Stimulated activated CD4-positive, alpha-beta T cell treated with anti-CD3 and anti-CD28 coated beads, TNF-alpha, amount 100 ng/mL, for 48 hours (primary cell): ENCODE measurements around the gene FBXO27.
"Not testable (repeated sequence)": the region's sequence is repeated elsewhere in the genome, so short reads cannot be mapped to it uniquely, and the experiment has no call there.

Experiments
- DNase-seq, 3 donors: peaks; one replicate each; pipeline ENCODE4 v3.0.0-alpha.2; 2020; ENCODE audit warnings: low read depth in 3 of 3

FBXO27 gene, protein sequence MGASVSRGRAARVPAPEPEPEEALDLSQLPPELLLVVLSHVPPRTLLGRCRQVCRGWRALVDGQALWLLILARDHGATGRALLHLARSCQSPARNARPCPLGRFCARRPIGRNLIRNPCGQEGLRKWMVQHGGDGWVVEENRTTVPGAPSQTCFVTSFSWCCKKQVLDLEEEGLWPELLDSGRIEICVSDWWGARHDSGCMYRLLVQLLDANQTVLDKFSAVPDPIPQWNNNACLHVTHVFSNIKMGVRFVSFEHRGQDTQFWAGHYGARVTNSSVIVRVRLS

GRCh38 chr19:39032063-39032918 lies at the start of gene FBXO27:
FBXO27 (minus strand) TSS chr19:39032549; CDS start chr19:39032227, 322 bp downstream.
- no peak for DNase-seq

- no peak for DNase-seq
These were observed 48.1 kb upstream of the FBXO27 start for GRCh38 chr19:39080431-39080830.

- DNase-seq = no peak
These were observed 46.3 kb upstream of the FBXO27 start for GRCh38 chr19:39078436-39079200.

GRCh38 chr19:39077323-39077722 lies 45.0 kb upstream of the FBXO27 start:
- DNase-seq = no peak

- DNase-seq = no peak
These were observed 42.6 kb upstream of the FBXO27 start for GRCh38 chr19:39074942-39075341.

DNA sequence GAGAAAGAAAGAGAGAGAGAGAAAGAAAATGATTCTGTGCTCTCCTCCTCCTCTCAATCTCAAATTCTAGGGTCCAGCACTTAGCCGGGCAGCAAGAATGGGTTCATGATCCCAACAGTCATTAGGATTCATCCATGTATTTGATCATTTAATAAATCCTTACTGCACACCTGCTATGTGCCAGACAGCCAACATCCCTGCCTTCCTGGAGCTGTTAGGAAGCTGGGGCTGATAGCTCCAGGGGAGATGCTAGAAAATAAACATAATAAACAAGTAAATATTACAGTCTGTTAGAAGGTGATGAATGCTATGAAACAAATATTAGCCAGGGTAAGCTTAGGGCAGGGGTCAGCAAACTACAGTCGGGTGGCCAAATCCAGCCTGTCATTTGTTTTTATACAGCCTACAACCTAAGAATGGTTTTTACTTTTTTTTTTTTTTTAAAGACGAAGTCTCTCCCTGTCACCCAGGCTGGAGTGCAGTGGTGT lies 41.9 kb upstream of the FBXO27 start:
- DNase-seq = no peak

DNA sequence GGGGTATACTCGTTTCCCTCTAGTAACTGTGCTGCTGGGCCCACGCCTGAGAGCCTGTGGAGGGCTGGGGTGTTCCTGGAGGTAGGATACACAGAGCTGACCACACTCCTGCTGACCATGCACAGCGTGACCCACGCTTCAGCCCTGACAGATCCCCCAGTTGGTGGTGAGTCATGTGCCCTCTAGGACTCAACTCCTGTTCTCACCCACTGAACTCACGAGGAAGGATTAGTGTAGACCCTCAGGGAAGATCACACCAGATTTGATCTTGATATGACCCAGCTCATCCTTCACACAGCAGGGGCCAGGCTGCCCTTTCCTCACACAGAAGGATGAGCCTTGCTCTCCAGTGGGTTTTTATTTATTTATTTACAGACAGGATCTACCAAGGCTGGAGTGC lies 38.5 kb upstream of the FBXO27 start:
- no peak for DNase-seq

DNA sequence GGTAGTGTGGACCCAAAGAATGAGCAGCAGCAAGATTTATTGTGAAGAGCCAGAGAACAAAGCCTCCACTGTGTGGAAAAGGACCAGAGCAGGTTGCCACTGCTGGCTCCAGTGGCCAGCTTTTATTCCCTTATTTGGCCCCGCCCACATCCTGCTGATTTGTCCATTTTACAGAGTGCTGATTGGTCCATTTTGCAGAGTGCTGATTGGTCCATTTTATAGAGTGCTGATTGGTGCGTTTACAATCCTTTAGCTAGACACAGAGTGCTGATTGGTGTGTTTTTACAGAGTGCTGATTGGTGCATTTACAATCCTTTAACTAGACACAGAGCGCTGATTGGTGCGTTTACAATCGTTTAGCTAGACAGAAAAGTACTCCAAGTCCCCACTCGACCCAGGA lies 35.9 kb upstream of the FBXO27 start:
- not testable (repeated sequence) for DNase-seq

GRCh38 chr19:39067104-39067503 lies 34.8 kb upstream of the FBXO27 start:
- no peak for DNase-seq

- no peak for DNase-seq
These were observed 33.6 kb upstream of the FBXO27 start for GRCh38 chr19:39065928-39066327.

DNA sequence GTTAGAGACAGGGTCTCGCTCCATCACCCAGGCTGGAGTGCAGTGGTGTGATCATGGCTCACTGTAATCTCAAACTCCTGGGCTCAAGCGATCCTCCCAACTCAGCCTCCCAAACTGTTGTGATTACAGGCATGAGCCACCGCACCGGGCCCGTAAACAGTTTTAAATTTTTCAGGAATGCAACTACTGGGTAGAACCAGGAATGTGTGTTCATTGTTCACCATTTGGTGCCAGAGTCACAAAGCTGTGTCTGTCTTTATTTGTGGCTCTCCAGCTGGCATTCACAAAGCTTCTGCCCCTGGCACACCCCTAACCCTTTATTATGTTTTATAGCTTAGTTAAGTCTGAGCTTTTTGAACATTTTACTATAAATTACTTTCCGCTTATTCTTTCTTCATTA lies 32.1 kb upstream of the FBXO27 start:
- DNase-seq = no peak

DNA sequence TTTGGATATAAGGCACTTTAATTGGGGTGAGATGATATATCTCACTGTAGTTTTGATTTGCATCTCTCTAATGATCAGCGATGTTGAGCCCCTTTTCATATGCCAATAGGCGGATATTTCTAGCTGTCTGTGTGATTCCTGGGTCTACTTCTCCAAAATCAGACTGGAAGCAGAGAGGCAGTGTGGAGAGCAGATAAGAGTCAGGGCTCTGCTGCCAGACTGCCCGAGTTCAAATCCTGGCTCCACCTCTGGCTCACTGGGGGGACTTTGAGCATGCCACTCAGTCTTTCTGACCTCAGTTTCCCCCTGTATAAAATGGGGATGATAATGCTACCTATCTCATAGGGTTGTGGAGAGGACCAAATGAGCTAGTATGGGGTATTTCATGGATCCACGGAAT lies 27.8 kb upstream of the FBXO27 start:
- DNase-seq = no peak

GRCh38 chr19:39059302-39059701 lies 27.0 kb upstream of the FBXO27 start:
- DNase-seq = no peak

GRCh38 chr19:39057615-39058014 lies 25.3 kb upstream of the FBXO27 start:
- no peak for DNase-seq

DNA sequence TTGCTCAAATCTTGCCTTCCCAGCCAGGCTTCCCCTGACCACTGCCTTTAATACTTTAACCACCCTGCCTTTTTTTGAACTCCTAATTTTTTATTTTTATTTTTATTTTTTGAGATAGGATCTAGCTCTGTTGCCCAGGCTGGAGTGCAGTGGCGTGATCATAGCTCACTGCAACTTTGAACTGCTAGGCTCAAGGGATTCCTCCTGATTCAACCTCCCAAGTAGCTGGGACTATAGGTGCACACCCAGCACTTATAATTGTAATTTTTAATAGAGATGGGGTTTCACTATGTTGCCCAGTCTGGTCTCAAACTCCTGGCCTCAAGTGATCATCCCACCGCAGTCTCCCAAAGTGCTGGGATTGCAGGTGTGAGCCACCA lies 21.7 kb upstream of the FBXO27 start:
- no peak for DNase-seq

DNA sequence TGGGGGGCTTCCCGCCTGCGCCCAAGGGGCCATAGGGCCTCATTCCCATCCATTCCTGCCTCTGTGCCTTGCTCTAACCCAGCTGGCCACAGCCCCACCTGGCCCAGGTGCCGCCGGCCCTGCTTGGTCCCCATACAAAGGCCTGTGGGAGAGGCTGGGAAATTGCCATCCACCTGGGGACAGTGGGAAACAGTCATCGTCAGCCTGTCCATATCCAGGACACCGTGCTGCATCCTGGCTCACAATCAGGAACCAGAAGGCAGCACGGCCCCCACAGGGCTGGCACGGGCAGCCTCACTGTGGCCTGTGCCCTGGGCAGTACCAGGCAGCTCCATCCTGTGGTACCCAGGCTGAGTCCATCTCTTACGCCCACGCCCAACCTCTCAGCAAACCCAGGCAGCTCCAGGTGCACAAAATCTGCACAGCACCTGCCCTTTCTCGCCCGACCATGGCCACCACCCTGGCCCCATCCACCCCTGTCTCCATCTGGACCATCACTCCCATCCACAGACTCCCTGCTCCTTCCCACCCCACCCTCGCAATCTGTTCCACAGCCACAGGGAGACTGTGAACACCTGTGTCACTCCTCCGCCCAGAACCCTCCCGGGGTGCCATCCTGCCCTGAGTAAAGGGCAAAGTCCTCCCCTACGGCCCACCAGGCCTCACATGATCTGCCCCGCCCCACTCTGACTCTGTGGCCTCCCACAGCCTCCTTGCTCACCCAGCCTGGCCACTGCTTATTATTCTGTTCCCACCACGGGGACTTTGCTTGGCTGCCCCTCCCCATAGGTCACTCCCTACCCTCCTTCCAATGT lies 21.1 kb upstream of the FBXO27 start:
- no peak for DNase-seq

DNA sequence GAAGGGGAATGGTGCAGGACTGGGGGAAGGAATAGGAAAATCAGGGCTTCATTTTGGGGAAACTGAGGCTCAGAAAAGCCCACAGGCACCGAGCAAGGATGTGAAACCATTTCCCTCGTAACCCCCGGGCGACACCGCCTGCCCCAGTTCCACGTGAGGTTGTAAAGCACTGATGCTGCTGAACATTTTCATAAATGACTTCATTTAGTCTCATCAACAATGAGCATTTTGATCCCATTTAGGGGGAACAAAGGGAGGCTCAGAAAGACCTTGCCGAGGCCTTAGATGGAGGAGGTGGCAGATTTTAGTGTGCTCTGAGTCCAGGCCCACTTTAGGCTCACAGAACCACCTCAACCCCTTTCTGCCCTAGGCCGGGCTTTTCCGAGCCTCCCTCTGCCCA lies 20.5 kb upstream of the FBXO27 start:
- no peak for DNase-seq

DNA sequence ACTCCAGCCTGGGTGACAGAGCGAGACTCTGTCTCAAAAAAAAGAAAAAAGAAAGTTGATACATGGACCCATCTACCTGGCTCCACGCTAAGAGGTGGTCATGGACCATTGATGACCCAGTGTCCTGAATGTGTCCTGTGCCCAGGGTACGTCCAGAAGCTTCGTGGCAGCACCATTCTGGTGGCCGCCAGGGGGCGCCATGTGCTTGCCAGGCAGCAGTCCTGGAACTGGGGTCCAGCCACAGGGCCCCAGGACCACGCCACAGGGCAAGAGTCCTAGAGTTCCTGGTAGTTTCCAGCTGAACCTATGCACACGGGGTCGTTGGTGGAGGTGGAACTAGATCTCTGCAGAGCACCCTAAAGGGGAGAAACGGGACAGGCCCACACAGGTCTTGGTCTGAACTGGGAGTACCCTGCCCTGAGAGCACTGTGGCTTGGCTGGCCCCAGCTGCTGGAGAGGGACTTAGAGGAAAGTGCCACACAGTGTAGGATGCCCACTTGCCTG lies 19.9 kb upstream of the FBXO27 start:
- peak; percentile 32 to 70 (median 44) for DNase-seq

GRCh38 chr19:39047073-39047472 lies 14.7 kb upstream of the FBXO27 start:
- DNase-seq = no peak

GRCh38 chr19:39046037-39046821 lies 13.9 kb upstream of the FBXO27 start:
- DNase-seq = no peak
